Activated CD8-positive, alpha-beta memory T cell treated with anti-CD3 and anti-CD28 coated beads for 36 hours (primary cell): ENCODE measurements around the gene LRR1. TPM values are rescaled to one million over a fixed set of nuclear protein-coding genes. Genes with fewer than 3 reads are reported as not detected.
"Not testable (repeated sequence)": the region's sequence is repeated elsewhere in the genome, so short reads cannot be mapped to it uniquely, and the experiment has no call there.

Experiments used
- CTCF ChIA-PET: fragments of 350-600 bp; sonication (Branson Sonifier 250); formaldehyde crosslinking; loops from one replicate; lab custom pipeline; 2021; ENCODE audit warnings: antibody characterized with exemption; lab: Charles Lee
- POLR2A ChIA-PET: fragments of 350-600 bp; sonication (Branson Sonifier 250); formaldehyde crosslinking; loops from one replicate; lab custom pipeline; 2021; ENCODE audit warnings: antibody characterized with exemption; lab: Charles Lee
- total RNA-seq, 2 experiments: library from RNA; stranded (reverse); gene quantifications; one replicate each; pipeline ENCODE4 v1.2.3, GENCODE V29; 2021

Gene LRR1
- total RNA-seq, 2 experiments from 2014 or later = 48.8 to 54.1 TPM

DNA sequence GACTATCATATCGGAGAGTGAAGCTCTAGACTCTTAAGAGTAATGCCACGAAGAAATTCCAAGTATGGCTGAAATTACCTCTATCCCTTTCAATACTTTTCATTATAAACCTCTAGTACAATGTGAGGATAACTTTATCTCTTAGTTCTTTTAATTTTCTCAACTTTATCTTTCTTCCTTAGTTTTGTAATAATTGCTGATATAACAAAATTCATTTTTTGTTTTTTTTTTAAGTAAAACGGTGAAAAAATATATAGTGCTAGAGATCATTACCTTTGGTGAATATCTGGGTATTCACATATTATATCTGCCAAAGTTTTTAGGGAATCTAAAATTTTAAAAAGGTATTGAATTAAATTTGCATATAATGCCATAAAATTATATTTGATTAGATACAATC, 55.8 kb downstream of the LRR1 start:
- ChIA-PET CTCF (no interaction called here), POLR2A (no interaction called here)

DNA sequence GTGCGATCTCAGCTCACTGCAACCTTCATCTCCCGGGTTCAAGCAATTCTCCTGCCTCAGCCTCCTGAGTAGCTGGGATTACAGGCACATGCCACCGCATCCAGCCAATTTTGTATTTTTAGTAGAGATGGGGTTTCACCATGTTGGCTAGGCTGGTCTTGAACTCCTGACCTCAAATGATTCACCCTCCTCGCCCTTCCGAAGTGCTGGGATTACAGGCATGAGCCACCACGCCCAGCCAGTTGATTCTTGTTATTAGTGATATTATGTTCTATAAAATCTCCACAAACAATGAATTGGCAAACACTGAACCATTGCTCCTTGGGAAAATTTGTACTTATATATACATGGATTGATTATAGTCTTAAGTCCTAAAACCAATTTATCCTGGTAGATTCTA, 58.8 kb downstream of the LRR1 start:
- CTCF ChIA-PET, POLR2A ChIA-PET: not testable (repeated sequence)

DNA sequence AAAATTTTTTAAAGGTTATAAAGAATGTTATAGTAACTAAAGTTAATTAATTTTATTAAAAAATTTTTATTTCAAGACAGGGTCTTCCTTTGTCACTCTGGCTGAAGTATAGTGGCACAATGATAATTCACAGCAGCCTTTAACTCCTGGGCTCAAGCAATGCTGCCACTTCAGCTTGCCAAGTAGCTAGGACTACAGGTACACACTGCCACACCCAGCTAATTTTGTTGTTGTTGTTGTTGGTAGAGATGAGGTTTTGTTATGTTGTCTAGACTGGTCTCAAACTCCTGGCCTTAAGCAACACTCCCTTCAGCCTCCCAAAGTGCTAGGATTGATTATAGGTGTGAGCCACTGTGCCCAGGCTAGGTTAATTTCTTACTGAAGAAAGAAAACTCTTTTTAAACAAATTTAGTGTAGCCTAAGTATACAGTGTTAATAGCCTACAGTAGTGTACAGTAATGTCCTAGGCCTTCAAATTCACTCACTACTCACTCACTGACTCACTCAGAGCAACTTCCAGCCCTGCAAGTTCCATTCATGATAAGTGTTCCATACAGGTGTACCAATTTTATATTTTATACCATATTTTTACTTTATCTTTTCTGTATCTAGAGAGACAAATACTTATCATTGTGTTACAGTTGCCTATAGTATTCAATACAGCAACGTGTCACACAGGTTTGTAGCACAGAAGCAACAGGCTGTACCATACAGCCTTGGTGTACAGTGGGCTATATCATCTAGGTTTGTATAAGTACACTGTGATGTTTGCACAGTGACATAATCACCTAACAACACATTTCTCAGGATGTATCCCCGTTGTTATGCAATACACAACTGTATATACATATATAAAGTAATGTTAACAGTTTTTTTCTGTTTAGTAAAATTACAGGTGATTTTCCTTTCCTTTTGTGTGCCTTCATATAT, 61.1 kb downstream of the LRR1 start:
- CTCF ChIA-PET = no interaction called here
- POLR2A ChIA-PET = no interaction called here

Other genes with a start within 250 kb of the LRR1 start
- 1,000 to 10,000 TPM; 2,012 to 2,031 TPM for gene RPS29, start 12.6 kb upstream of the LRR1 start, total RNA-seq
- 100 to 1,000 TPM; 247 to 251 TPM for gene RPL36AL, start 21.7 kb downstream of the LRR1 start, total RNA-seq
- 10 to 100 TPM; 49.3 to 50.5 TPM for gene MGAT2, start 21.9 kb downstream of the LRR1 start, total RNA-seq
- gene DNAAF2, start 36.3 kb downstream of the LRR1 start, total RNA-seq = 10 to 100 TPM; 17.1 to 17.8 TPM
- gene POLE2, start 89.3 kb downstream of the LRR1 start, total RNA-seq = 10 to 100 TPM; 43.1 to 44.4 TPM
- gene KLHDC1, start 94.2 kb downstream of the LRR1 start, total RNA-seq = 1 to 10 TPM in 1 of 2 experiments, under 1 TPM in 1; 0.69 to 1.2 TPM
- 10 to 100 TPM; 21.2 to 23.3 TPM for gene KLHDC2, start 169.2 kb downstream of the LRR1 start, total RNA-seq